NCI-H1930 (cell line): ENCODE results near the gene ACAP3.

ENCODE experiments used
- DNase-seq, 2 experiments: peaks; one replicate each; lab custom pipeline; 2025; lab: John Stamatoyannopoulos, UW

Gene ACAP3

GRCh38 chr1:1314678-1315335 lies 7.1 kb upstream of the ACAP3 start:
- no peak for DNase-seq

- DNase-seq: no peak
Observed at GRCh38 chr1:1314237-1314586, 6.5 kb upstream of the ACAP3 start.

- DNase-seq: no peak
Observed at GRCh38 chr1:1313500-1314236, 5.9 kb upstream of the ACAP3 start.

- DNase-seq: no peak
Observed at GRCh38 chr1:1312450-1313314, 5.0 kb upstream of the ACAP3 start.

- DNase-seq: no peak
Observed at GRCh38 chr1:1311107-1312104, 3.7 kb upstream of the ACAP3 start.

- no peak for DNase-seq
Observed at GRCh38 chr1:1310476-1311053, 2.8 kb upstream of the ACAP3 start.

GRCh38 chr1:1310109-1310385 lies 2.3 kb upstream of the ACAP3 start:
- no peak for DNase-seq

GRCh38 chr1:1309251-1310108 lies 1.8 kb upstream of the ACAP3 start:
- DNase-seq: no peak

GRCh38 chr1:1308756-1309250 lies 1.1 kb upstream of the ACAP3 start:
- no peak for DNase-seq

GRCh38 chr1:1307261-1307922 lies 338 bp downstream of the ACAP3 start:
- no peak for DNase-seq

GRCh38 chr1:1306661-1307260 lies 969 bp downstream of the ACAP3 start:
- no peak for DNase-seq

- no peak for DNase-seq
Observed at GRCh38 chr1:1306070-1306660, 1.6 kb downstream of the ACAP3 start.

- DNase-seq: no peak
Observed at GRCh38 chr1:1305300-1306069, 2.2 kb downstream of the ACAP3 start.

- no peak for DNase-seq
Observed at GRCh38 chr1:1304331-1305299, 3.1 kb downstream of the ACAP3 start.

- DNase-seq: no peak
Observed at GRCh38 chr1:1303736-1304135, 4.0 kb downstream of the ACAP3 start.

- DNase-seq: no peak
Observed at GRCh38 chr1:1302951-1303509, 4.7 kb downstream of the ACAP3 start.

GRCh38 chr1:1302006-1302430 lies 5.7 kb downstream of the ACAP3 start:
- DNase-seq: no peak
